Liver (tissue), 9 donors: Measurements from ENCODE around the gene AJM1. TPM values are rescaled to one million over a fixed set of nuclear protein-coding genes. Genes with fewer than 3 reads are reported as not detected.
A peak's percentile ranks its signal among the peaks of the same experiment; 100 is the strongest.

Experiments used
- DNase-seq: peaks from one replicate; pipeline ENCODE4 v3.0.0-alpha.2; 2017; ENCODE audit warnings: low spot score
- H3K27ac ChIP-seq, 2 donors: one replicate each; pipeline ENCODE4 v1.7.0; 2013; ENCODE audit warnings: inconsistent platforms in 2 of 2, low read length in 2 of 2, control low read depth in 1 of 2, low read depth in 1 of 2, mild to moderate bottlenecking in 1 of 2
- H3K27me3 ChIP-seq, 4 donors: one replicate each; pipeline versions ENCODE4 v1.6.1 to v1.7.0; 2013; ENCODE audit warnings: low read length in 3 of 4, inconsistent platforms in 1 of 4, mild to moderate bottlenecking in 1 of 4, moderate library complexity in 1 of 4; ENCODE audit not compliant: control insufficient read depth in 4 of 4, insufficient read depth in 4 of 4
- H3K36me3 ChIP-seq, 4 donors: one replicate each; pipeline versions ENCODE4 v1.6.1 to v1.7.0; 2013; ENCODE audit warnings: low read length in 3 of 4, mild to moderate bottlenecking in 3 of 4, low read depth in 1 of 4, moderate library complexity in 1 of 4; ENCODE audit not compliant: control insufficient read depth in 4 of 4, insufficient read depth in 3 of 4
- H3K4me1 ChIP-seq, 4 donors: one replicate each; pipeline versions ENCODE4 v1.6.1 to v1.7.0; 2013; ENCODE audit warnings: low read length in 3 of 4, mild to moderate bottlenecking in 3 of 4, moderate library complexity in 1 of 4; ENCODE audit not compliant: control insufficient read depth in 4 of 4, insufficient read depth in 4 of 4
- H3K4me3 ChIP-seq, 3 donors: one replicate each; pipeline versions ENCODE4 v1.6.1 to v1.7.0; 2013; ENCODE audit warnings: low read length in 3 of 3, control low read depth in 1 of 3, low read depth in 1 of 3, mild to moderate bottlenecking in 1 of 3
- H3K9ac ChIP-seq, 2 donors: one replicate each; pipeline ENCODE4 v1.7.0; 2013; ENCODE audit warnings: low read length in 2 of 2, mild to moderate bottlenecking in 2 of 2, moderate library complexity in 2 of 2, control low read depth in 1 of 2, low read depth in 1 of 2
- H3K9me3 ChIP-seq, 4 donors: one replicate each; pipeline versions ENCODE4 v1.6.1 to v1.7.0; 2013; ENCODE audit warnings: low read length in 3 of 4; ENCODE audit not compliant: control insufficient read depth in 4 of 4
- CTCF ChIP-seq: fragments of 150-350 bp; IDR thresholded peaks from 2 replicates; pipeline ENCODE4 v1.5.1; 2017; ENCODE audit warnings: improper control_type of control experiment, low read depth, low read length; ENCODE audit not compliant: missing input control
- EGR1 ChIP-seq, 2 donors: IDR thresholded peaks; 2 replicates each; pipeline ENCODE4 v1.6.1; 2016 to 2018; ENCODE audit warnings: antibody characterized with exemption in 2 of 2, low read depth in 2 of 2
- FOXA1 ChIP-seq: IDR thresholded peaks from 2 replicates; pipeline ENCODE4 v1.6.1; 2016; ENCODE audit warnings: antibody characterized with exemption
- FOXA2 ChIP-seq: IDR thresholded peaks from 2 replicates; pipeline ENCODE4 v1.6.1; 2016; ENCODE audit warnings: antibody characterized with exemption
- HNF4A ChIP-seq, 2 donors: conservative IDR thresholded peaks; 2 replicates each; pipeline ENCODE4 v1.6.1; 2016; ENCODE audit warnings: antibody characterized with exemption in 2 of 2, mild to moderate bottlenecking in 2 of 2
- HNF4G ChIP-seq: IDR thresholded peaks from 2 replicates; pipeline ENCODE4 v1.6.1; 2016; ENCODE audit warnings: antibody characterized with exemption
- NR2F2 ChIP-seq: IDR thresholded peaks from 2 replicates; pipeline ENCODE4 v1.6.1; 2016; ENCODE audit warnings: antibody characterized with exemption
- RAD21 ChIP-seq, 2 donors: IDR thresholded peaks; 2 replicates each; pipeline ENCODE4 v1.6.1; 2016; ENCODE audit warnings: antibody characterized with exemption in 2 of 2, mild to moderate bottlenecking in 2 of 2
- REST ChIP-seq: IDR thresholded peaks from 2 replicates; pipeline ENCODE4 v1.6.1; 2016; ENCODE audit warnings: antibody characterized with exemption, mild to moderate bottlenecking
- RXRA ChIP-seq, 2 donors: IDR thresholded peaks; 2 replicates each; pipeline ENCODE4 v1.6.1; 2017 to 2018; ENCODE audit warnings: antibody characterized with exemption in 2 of 2, mild to moderate bottlenecking in 1 of 2
- TAF1 ChIP-seq: conservative IDR thresholded peaks from 2 replicates; pipeline ENCODE4 v1.6.1; 2016; ENCODE audit warnings: antibody characterized with exemption, mild to moderate bottlenecking
- YY1 ChIP-seq: IDR thresholded peaks from 2 replicates; pipeline ENCODE4 v1.6.1; 2016; ENCODE audit warnings: antibody characterized with exemption, mild to moderate bottlenecking
- ZBTB33 ChIP-seq: IDR thresholded peaks from 2 replicates; pipeline ENCODE4 v1.6.1; 2016; ENCODE audit warnings: antibody characterized with exemption
- WGBS: extraction: QIAGEN DNeasy Blood & Tissue Kit; methylation state at CpG from one replicate; pipeline ENCODE4 v1.1.7; 2013; 5-methylcytosine and 5-hydroxymethylcytosine counted together
- polyA plus RNA-seq, 2 donors: library from polyadenylated mRNA; stranded (reverse) in 1 of 2; unstranded in 1 of 2; fragments of 200-250 nt in 1 of 2; fragments of >200 nt in 1 of 2; fragmentation: Nextera tagmentation in 1 of 2; extraction: Ambion mirVana in 1 of 2; gene quantifications; one replicate each; pipeline versions ENCODE4 v1.2.1 to v1.2.3, GENCODE V29; 2013 to 2015
- total RNA-seq, 2 donors: library from RNA; depleted of rRNA; stranded (reverse); fragments of >200 nt; gene quantifications; one replicate each; pipeline ENCODE4 v1.2.3, GENCODE V29; 2014
- TF ChIP-seq, protein P1 (sequence below): IDR thresholded peaks from 2 replicates; pipeline ENCODE4 v1.6.1; 2016; ENCODE audit warnings: antibody characterized with exemption
- TF ChIP-seq, protein P2 (sequence below): IDR thresholded peaks from 2 replicates; pipeline ENCODE4 v1.6.1; 2016; ENCODE audit warnings: antibody characterized with exemption
- donor health status: healthy.
- donor health status: healthy.
- donor health status: healthy.
- donor health status: healthy.
- donor health status: healthy.

The AJM1 gene
- total and polyA plus RNA-seq, 4 donors = 0.56 to 2.3 (median 0.82) TPM

DNA sequence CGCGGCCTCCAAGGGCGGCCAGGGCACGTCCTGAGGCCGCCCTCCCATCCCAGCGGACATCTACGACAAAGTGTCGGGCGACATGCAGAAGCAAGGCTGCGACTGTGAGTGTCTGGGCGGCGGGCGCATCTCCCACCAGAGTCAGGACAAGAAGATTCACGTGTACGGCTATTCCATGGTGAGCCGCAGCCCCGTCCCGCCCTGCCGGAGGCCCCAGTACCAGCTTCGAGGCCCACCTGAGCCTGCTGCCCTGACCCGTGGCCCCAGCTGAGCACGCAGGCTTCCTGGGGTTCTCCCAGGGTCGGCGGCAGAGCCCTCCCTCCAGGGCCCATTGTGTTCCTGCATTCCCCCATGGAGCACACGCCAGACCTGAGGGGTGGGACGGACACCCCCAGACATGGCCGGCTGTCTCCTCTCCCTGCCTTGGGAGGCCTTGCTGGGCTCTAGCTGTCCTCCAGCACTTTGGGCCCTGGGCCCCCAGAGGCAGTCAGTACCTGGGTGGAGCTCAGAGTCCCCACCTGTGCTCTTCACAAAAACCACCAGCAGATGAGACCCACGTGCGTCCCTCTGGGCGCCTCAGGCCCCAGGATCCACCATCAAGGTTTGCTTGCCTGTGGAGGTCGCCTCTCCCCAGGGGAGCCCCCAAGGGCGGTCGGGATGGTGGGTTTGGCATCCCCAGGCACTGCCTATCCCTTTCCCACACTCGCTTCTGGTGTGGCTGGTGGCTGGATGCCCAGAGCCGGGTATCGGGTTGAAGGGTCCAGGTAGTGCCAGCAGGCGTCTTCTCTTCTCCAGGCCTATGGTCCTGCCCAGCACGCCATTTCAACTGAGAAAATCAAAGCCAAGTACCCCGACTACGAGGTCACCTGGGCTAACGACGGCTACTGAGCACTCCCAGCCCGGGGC lies 7.9 kb downstream of the AJM1 start:
- Histone ChIP-seq H3K36me3 (peaks cover 0 to 4% (median 0%) of the 10 kb centered on the region in 4 donors), H3K4me3 (peak overlapping the region in 2 of 3 donors; percentile 65 to 92), H3K27me3 (no peaks in the 10 kb centered on the region), H3K9ac (peak overlapping the region; percentile 4 to 23), H3K27ac (peak overlapping the region; percentile 83 to 91), H3K9me3 (peaks cover 0 to 3% (median 0%) of the 10 kb centered on the region in 4 donors), H3K4me1 (peaks cover 18 to 50% (median 39%) of the 10 kb centered on the region in 4 donors)
- no peak for DNase-seq
- TF ChIP-seq TAF1 = no peak
- no peak for TF ChIP-seq HNF4G
- no peak for TF ChIP-seq RAD21 (IDR thresholded peaks at IDR 0.05)
- TF ChIP-seq, protein P1, sequence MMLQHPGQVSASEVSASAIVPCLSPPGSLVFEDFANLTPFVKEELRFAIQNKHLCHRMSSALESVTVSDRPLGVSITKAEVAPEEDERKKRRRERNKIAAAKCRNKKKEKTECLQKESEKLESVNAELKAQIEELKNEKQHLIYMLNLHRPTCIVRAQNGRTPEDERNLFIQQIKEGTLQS = no peak
- TF ChIP-seq FOXA2 = no peak
- TF ChIP-seq HNF4A (conservative IDR thresholded peaks at IDR 0.05) = no peak
- no peak for TF ChIP-seq EGR1 (IDR thresholded peaks at IDR 0.05; ENCODE audit: low read depth in 2 of 2)
- TF ChIP-seq REST = no peak
- no peak for TF ChIP-seq YY1
- TF ChIP-seq CTCF = no peak
- TF ChIP-seq, protein P2, sequence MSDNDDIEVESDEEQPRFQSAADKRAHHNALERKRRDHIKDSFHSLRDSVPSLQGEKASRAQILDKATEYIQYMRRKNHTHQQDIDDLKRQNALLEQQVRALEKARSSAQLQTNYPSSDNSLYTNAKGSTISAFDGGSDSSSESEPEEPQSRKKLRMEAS = no peak
- TF ChIP-seq ZBTB33 = no peak
- TF ChIP-seq NR2F2 = no peak
- TF ChIP-seq RXRA (IDR thresholded peaks at IDR 0.05) = no peak
- no peak for TF ChIP-seq FOXA1
- 50% methylated on average over 43 of the region's 43 CpGs for WGBS
